ENCODE data around the gene CELF5. TPM values are rescaled to one million over a fixed set of nuclear protein-coding genes. Genes with fewer than 3 reads are reported as not detected.

CELF5 gene
- total and polyA plus RNA-seq, 9 of the 15 experiments (the other 6 are each of a cell fraction or from before 2014, with no cell fraction given) = 0.01 to 0.56 (median 0.22) TPM

DNA sequence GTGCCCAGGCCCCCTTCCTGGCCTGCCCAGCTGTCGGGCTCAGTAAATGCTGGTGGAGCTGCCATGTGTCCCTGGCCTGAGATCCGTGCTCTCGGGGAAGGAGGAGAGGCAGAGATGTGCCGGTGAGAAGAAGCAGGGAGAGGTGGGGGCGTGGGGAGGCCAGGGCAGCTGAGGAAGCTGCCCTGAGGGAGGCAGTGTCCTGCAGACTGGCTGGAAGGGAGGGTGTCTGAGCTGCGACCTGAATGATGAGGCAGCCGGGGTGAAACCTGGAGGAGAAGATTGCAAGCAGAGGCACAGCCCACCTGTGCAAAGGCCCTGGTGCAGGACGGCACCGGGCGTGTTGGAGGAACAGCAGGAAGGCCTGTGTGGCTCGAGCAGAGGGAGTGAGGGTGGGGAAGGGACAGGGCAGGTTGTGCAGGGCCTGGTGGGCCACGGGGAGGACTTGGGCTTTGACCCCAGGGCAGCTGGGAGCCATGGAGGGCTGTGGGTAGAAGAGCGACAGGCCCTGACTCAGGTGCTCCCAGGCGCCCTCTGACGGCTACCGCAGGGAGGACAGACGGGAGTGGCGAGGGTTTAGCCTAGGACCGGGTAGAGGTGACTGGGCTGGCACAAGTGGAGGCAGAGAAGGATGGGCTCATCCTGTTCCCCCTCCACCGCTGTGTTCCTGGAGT is 14.0 kb upstream of the CELF5 start (continued):
- TF ChIP-seq, protein P1, sequence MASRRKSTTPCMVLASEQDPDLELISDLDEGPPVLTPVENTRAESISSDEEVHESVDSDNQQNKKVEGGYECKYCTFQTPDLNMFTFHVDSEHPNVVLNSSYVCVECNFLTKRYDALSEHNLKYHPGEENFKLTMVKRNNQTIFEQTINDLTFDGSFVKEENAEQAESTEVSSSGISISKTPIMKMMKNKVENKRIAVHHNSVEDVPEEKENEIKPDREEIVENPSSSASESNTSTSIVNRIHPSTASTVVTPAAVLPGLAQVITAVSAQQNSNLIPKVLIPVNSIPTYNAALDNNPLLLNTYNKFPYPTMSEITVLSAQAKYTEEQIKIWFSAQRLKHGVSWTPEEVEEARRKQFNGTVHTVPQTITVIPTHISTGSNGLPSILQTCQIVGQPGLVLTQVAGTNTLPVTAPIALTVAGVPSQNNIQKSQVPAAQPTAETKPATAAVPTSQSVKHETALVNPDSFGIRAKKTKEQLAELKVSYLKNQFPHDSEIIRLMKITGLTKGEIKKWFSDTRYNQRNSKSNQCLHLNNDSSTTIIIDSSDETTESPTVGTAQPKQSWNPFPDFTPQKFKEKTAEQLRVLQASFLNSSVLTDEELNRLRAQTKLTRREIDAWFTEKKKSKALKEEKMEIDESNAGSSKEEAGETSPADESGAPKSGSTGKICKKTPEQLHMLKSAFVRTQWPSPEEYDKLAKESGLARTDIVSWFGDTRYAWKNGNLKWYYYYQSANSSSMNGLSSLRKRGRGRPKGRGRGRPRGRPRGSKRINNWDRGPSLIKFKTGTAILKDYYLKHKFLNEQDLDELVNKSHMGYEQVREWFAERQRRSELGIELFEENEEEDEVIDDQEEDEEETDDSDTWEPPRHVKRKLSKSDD (conservative IDR thresholded peaks at IDR 0.05; ENCODE audit: low read length) = no peak
- TF ChIP-seq YY1 (IDR thresholded peaks at IDR 0.05; ENCODE audit: borderline replicate concordance in 1 of 3, control insufficient read depth in 1 of 3, extremely low read depth in 1 of 3, insufficient read depth in 3 of 3, insufficient read length in 1 of 3, insufficient replicate concordance in 2 of 3, low read depth in 1 of 3, low read length in 2 of 3) (peak in 1 of 3 experiments; percentile 19), ZNF146 (CRISPR knock-in tag; IDR thresholded peaks at IDR 0.05; ENCODE audit: unreplicated experiment) (no peak), CBX2 (IDR thresholded peaks at IDR 0.05; ENCODE audit: insufficient read depth, low read length, poor library complexity, severe bottlenecking) (no peak), POLR2A (conservative IDR thresholded peaks at IDR 0.05) (peak; percentile 80; the same call in 1 of the 2 replicates), HDAC1 (IDR thresholded peaks at IDR 0.05) (peak in 1 of 2 experiments; percentile 58; a peak in 2 of 4 replicates), RBM14 (IDR thresholded peaks at IDR 0.05; ENCODE audit: borderline replicate concordance, insufficient read depth, low read depth, low read length) (no peak), ZNF764 (CRISPR knock-in tag; IDR thresholded peaks at IDR 0.05; ENCODE audit: low read depth) (no peak), PTBP1 (IDR thresholded peaks at IDR 0.05; ENCODE audit: low read depth, low read length) (peak; percentile 89; the same call in 1 of the 2 replicates), NFE2 (IDR thresholded peaks at IDR 0.05; ENCODE audit: low read depth) (peak; percentile 5; the same call in 1 of the 2 replicates), TCF7L2 (IDR thresholded peaks at IDR 0.05; ENCODE audit: low read depth, low read length) (no peak), ZNF766 (CRISPR knock-in tag; conservative IDR thresholded peaks at IDR 0.05) (no peak), ZNF263 (CRISPR knock-in tag; IDR thresholded peaks at IDR 0.05; ENCODE audit: borderline replicate concordance) (no peak), NR2F6 (CRISPR knock-in tag; IDR thresholded peaks at IDR 0.05) (no peak), ZNF436 (CRISPR knock-in tag; IDR thresholded peaks at IDR 0.05) (no peak), BDP1 (IDR thresholded peaks at IDR 0.05; ENCODE audit: insufficient read depth, insufficient read length) (no peak), ZNF217 (CRISPR knock-in tag; IDR thresholded peaks at IDR 0.05) (no peak), TRIM24 (IDR thresholded peaks at IDR 0.05) (no peak), SMARCE1 (IDR thresholded peaks at IDR 0.05) (no peak)
- TF ChIP-seq, protein P2, sequence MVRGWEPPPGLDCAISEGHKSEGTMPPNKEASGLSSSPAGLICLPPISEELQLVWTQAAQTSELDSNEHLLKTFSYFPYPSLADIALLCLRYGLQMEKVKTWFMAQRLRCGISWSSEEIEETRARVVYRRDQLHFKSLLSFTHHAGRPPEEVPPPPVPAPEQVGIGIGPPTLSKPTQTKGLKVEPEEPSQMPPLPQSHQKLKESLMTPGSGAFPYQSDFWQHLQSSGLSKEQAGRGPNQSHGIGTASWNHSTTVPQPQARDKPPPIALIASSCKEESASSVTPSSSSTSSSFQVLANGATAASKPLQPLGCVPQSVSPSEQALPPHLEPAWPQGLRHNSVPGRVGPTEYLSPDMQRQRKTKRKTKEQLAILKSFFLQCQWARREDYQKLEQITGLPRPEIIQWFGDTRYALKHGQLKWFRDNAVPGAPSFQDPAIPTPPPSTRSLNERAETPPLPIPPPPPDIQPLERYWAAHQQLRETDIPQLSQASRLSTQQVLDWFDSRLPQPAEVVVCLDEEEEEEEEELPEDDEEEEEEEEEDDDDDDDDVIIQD (CRISPR knock-in tag; IDR thresholded peaks at IDR 0.05) = no peak
- TF ChIP-seq, protein P3, sequence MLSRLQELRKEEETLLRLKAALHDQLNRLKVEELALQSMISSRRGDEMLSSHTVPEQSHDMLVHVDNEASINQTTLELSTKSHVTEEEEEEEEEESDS (CRISPR knock-in tag; IDR thresholded peaks at IDR 0.05) = no peak
- TF ChIP-seq, protein P4, sequence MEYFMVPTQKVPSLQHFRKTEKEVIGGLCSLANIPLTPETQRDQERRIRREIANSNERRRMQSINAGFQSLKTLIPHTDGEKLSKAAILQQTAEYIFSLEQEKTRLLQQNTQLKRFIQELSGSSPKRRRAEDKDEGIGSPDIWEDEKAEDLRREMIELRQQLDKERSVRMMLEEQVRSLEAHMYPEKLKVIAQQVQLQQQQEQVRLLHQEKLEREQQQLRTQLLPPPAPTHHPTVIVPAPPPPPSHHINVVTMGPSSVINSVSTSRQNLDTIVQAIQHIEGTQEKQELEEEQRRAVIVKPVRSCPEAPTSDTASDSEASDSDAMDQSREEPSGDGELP (CRISPR knock-in tag; IDR thresholded peaks at IDR 0.05; ENCODE audit: borderline replicate concordance) = peak; percentile 27; the same call in 1 of the 2 replicates
- TF ChIP-seq, protein P5, sequence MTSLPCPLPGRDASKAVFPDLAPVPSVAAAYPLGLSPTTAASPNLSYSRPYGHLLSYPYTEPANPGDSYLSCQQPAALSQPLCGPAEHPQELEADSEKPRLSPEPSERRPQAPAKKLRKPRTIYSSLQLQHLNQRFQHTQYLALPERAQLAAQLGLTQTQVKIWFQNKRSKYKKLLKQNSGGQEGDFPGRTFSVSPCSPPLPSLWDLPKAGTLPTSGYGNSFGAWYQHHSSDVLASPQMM (CRISPR knock-in tag; IDR thresholded peaks at IDR 0.05) = no peak

Data from K562 (cell line).